SK-N-SH treated with all-trans-retinoic acid at 6 μM for 48 hours (cell line): Measurements from ENCODE around the gene BOD1L1.

Experiments
- ATAC-seq: fragments of 200-7000 bp; cut with Tn5 transposase; 3 replicates; pipeline ENCODE4 v1.9.1; 2020; ENCODE audit warnings: mild to moderate bottlenecking, moderate library complexity
- BACH2 ChIP-seq: fragments of 250-450 bp; sonication (Bioruptor Pico); IDR thresholded peaks from 2 replicates; pipeline ENCODE4 v1.9.0; 2021; ENCODE audit warnings: mild to moderate bottlenecking, borderline replicate concordance
- CSDC2 ChIP-seq: fragments of 250-450 bp; sonication (Bioruptor Pico); IDR thresholded peaks from 2 replicates; pipeline ENCODE4 v1.5.0; 2020; ENCODE audit warnings: mild to moderate bottlenecking, moderate library complexity
- ESRRG ChIP-seq: fragments of 250-450 bp; sonication (Bioruptor Pico); IDR thresholded peaks from 2 replicates; pipeline ENCODE4 v1.6.1; 2021; ENCODE audit warnings: mild to moderate bottlenecking
- GLIS3 ChIP-seq: fragments of 250-450 bp; sonication (Bioruptor Pico); IDR thresholded peaks from 2 replicates; pipeline ENCODE4 v1.5.0; 2020; ENCODE audit warnings: mild to moderate bottlenecking, moderate library complexity
- PATZ1 ChIP-seq: fragments of 250-450 bp; sonication (Bioruptor Pico); IDR thresholded peaks from 2 replicates; pipeline ENCODE4 v1.8.0; 2020; ENCODE audit warnings: mild to moderate bottlenecking, moderate library complexity, borderline replicate concordance
- PPARA ChIP-seq: fragments of 250-450 bp; sonication (Bioruptor Pico); IDR thresholded peaks from 2 replicates; pipeline ENCODE4 v1.5.0; 2020; ENCODE audit warnings: mild to moderate bottlenecking, borderline replicate concordance
- SNAI2 ChIP-seq: fragments of 250-450 bp; sonication (Bioruptor Pico); IDR thresholded peaks from 2 replicates; pipeline ENCODE4 v1.5.0; 2020; ENCODE audit warnings: mild to moderate bottlenecking, moderate library complexity
- TCF4 ChIP-seq: fragments of 250-450 bp; sonication (Bioruptor Pico); IDR thresholded peaks from 2 replicates; pipeline ENCODE4 v1.8.0; 2021; ENCODE audit warnings: mild to moderate bottlenecking, moderate library complexity, borderline replicate concordance
- TOX ChIP-seq: fragments of 250-450 bp; sonication (Bioruptor Pico); IDR thresholded peaks from 2 replicates; pipeline ENCODE4 v1.8.0; 2021; ENCODE audit warnings: mild to moderate bottlenecking, moderate library complexity, borderline replicate concordance
- TSHZ2 ChIP-seq: fragments of 250-450 bp; sonication (Bioruptor Pico); IDR thresholded peaks from 2 replicates; pipeline ENCODE4 v1.5.0; 2020; ENCODE audit warnings: mild to moderate bottlenecking, moderate library complexity
- ZC3H10 ChIP-seq: fragments of 250-450 bp; sonication (Bioruptor Pico); IDR thresholded peaks from 2 replicates; pipeline ENCODE4 v1.5.1; 2021; ENCODE audit warnings: mild to moderate bottlenecking, moderate library complexity
- ZFP3 ChIP-seq: fragments of 250-450 bp; sonication (Bioruptor Pico); IDR thresholded peaks from 2 replicates; pipeline ENCODE4 v1.5.0; 2020; ENCODE audit warnings: mild to moderate bottlenecking, moderate library complexity
- ZFP30 ChIP-seq: fragments of 450-650 bp; formaldehyde crosslinking; IDR thresholded peaks from 2 replicates; pipeline ENCODE4 v1.5.0; 2022; ENCODE audit warnings: mild to moderate bottlenecking, moderate library complexity
- ZNF565 ChIP-seq: fragments of 450-650 bp; formaldehyde crosslinking; conservative IDR thresholded peaks from 2 replicates; pipeline ENCODE4 v1.5.0; 2020; ENCODE audit warnings: low read depth, mild to moderate bottlenecking, moderate library complexity
- ZNF70 ChIP-seq: fragments of 450-650 bp; formaldehyde crosslinking; IDR thresholded peaks from 2 replicates; pipeline ENCODE4 v1.5.0; 2020; ENCODE audit warnings: mild to moderate bottlenecking, moderate library complexity
- ZNF8 ChIP-seq: fragments of 450-650 bp; formaldehyde crosslinking; IDR thresholded peaks from 2 replicates; pipeline ENCODE4 v1.5.0; 2020; ENCODE audit warnings: mild to moderate bottlenecking, moderate library complexity
- TF ChIP-seq, protein P1 (sequence below): fragments of 250-450 bp; sonication (Bioruptor Pico); IDR thresholded peaks from 2 replicates; pipeline ENCODE4 v1.8.0; 2021; ENCODE audit warnings: low read depth, mild to moderate bottlenecking, moderate library complexity, borderline replicate concordance
- TF ChIP-seq, protein P2 (sequence below): fragments of 250-450 bp; sonication (Bioruptor Pico); IDR thresholded peaks from 2 replicates; pipeline ENCODE4 v1.5.1; 2021; ENCODE audit warnings: mild to moderate bottlenecking, moderate library complexity
- TF ChIP-seq, protein P3 (sequence below): fragments of 250-450 bp; sonication (Bioruptor Pico); IDR thresholded peaks from 2 replicates; pipeline ENCODE4 v1.5.1; 2020; ENCODE audit warnings: low read depth, mild to moderate bottlenecking, moderate library complexity

The BOD1L1 gene

GRCh38 chr4:13538427-13538973 lies 89.0 kb downstream of the BOD1L1 start:
- ATAC-seq: no peak

GRCh38 chr4:13537832-13538177 lies 89.7 kb downstream of the BOD1L1 start:
- TF ChIP-seq ZNF565 (CRISPR knock-in tag): no peak
- TF ChIP-seq, protein P1, sequence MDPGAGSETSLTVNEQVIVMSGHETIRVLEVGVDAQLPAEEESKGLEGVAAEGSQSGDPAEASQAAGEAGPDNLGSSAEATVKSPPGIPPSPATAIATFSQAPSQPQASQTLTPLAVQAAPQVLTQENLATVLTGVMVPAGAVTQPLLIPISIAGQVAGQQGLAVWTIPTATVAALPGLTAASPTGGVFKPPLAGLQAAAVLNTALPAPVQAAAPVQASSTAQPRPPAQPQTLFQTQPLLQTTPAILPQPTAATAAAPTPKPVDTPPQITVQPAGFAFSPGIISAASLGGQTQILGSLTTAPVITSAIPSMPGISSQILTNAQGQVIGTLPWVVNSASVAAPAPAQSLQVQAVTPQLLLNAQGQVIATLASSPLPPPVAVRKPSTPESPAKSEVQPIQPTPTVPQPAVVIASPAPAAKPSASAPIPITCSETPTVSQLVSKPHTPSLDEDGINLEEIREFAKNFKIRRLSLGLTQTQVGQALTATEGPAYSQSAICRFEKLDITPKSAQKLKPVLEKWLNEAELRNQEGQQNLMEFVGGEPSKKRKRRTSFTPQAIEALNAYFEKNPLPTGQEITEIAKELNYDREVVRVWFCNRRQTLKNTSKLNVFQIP (CRISPR knock-in tag): no peak
- no peak for TF ChIP-seq ZC3H10 (CRISPR knock-in tag)
- TF ChIP-seq PATZ1 (CRISPR knock-in tag): no peak
- TF ChIP-seq ZNF70 (CRISPR knock-in tag): no peak
- no peak for TF ChIP-seq ZNF8 (CRISPR knock-in tag)
- no peak for TF ChIP-seq ZFP30
- TF ChIP-seq, protein P2, sequence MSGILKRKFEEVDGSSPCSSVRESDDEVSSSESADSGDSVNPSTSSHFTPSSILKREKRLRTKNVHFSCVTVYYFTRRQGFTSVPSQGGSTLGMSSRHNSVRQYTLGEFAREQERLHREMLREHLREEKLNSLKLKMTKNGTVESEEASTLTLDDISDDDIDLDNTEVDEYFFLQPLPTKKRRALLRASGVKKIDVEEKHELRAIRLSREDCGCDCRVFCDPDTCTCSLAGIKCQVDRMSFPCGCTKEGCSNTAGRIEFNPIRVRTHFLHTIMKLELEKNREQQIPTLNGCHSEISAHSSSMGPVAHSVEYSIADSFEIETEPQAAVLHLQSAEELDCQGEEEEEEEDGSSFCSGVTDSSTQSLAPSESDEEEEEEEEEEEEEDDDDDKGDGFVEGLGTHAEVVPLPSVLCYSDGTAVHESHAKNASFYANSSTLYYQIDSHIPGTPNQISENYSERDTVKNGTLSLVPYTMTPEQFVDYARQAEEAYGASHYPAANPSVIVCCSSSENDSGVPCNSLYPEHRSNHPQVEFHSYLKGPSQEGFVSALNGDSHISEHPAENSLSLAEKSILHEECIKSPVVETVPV: no peak
- no peak for TF ChIP-seq ESRRG (CRISPR knock-in tag)
- TF ChIP-seq TCF4 (CRISPR knock-in tag): no peak
- no peak for TF ChIP-seq BACH2
- TF ChIP-seq SNAI2 (CRISPR knock-in tag): no peak
- TF ChIP-seq GLIS3: no peak
- TF ChIP-seq TSHZ2 (CRISPR knock-in tag): no peak
- no peak for TF ChIP-seq TOX (CRISPR knock-in tag)
- TF ChIP-seq, protein P3, sequence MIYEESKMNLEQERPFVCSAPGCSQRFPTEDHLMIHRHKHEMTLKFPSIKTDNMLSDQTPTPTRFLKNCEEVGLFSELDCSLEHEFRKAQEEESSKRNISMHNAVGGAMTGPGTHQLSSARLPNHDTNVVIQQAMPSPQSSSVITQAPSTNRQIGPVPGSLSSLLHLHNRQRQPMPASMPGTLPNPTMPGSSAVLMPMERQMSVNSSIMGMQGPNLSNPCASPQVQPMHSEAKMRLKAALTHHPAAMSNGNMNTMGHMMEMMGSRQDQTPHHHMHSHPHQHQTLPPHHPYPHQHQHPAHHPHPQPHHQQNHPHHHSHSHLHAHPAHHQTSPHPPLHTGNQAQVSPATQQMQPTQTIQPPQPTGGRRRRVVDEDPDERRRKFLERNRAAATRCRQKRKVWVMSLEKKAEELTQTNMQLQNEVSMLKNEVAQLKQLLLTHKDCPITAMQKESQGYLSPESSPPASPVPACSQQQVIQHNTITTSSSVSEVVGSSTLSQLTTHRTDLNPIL: no peak
- TF ChIP-seq CSDC2 (CRISPR knock-in tag): no peak
- no peak for TF ChIP-seq PPARA (CRISPR knock-in tag)
- no peak for TF ChIP-seq ZFP3 (CRISPR knock-in tag)
- ATAC-seq: no peak

More at GRCh38 chr4:13538427-13538973, 89.0 kb downstream of the BOD1L1 start:
- no peak for TF ChIP-seq ZFP30
- no peak for TF ChIP-seq PATZ1 (CRISPR knock-in tag)
- no peak for TF ChIP-seq PPARA (CRISPR knock-in tag)
